Naive thymus-derived CD8-positive, alpha-beta T cell (primary cell): ENCODE measurements around the gene TCTA. TPM values are rescaled to one million over a fixed set of nuclear protein-coding genes. Genes with fewer than 3 reads are reported as not detected.
"Not testable (repeated sequence)": the region's sequence is repeated elsewhere in the genome, so short reads cannot be mapped to it uniquely, and the experiment has no call there.

Source experiments
- ATAC-seq, 2 donors: fragments of 150-1000 bp; cut with Tn5 transposase in 1 of 2; sonication (Bioruptor Pico), chemical (Tn5 transposase) in 1 of 2; 1 replicate in 1 of 2; 2 replicates in 1 of 2; pipeline ENCODE4 v1.10.0; 2021; ENCODE audit warnings: mild to moderate bottlenecking in 2 of 2, moderate library complexity in 2 of 2
- POLR2A ChIA-PET: fragments of 350-600 bp; sonication (Branson Sonifier 250); formaldehyde crosslinking; loops from one replicate; lab custom pipeline; 2021; ENCODE audit warnings: antibody characterized with exemption; lab: Charles Lee
- DNase-seq, 10 donors: peaks; one replicate each; pipeline versions ENCODE4 v3.0.0 to v3.0.0-alpha.2; 2020 to 2022
- H3K27ac Mint-ChIP-seq, 10 donors: one replicate each; pipeline ENCODE4 v1.8.0; 2020 to 2022; ENCODE audit warnings: mild to moderate bottlenecking in 10 of 10, mixed read lengths in 10 of 10, moderate library complexity in 4 of 10, inconsistent platforms in 1 of 10
- H3K27me3 Mint-ChIP-seq, 5 donors: one replicate each; pipeline ENCODE4 v1.8.0; 2021 to 2022; ENCODE audit warnings: mixed read lengths in 5 of 5
- H3K36me3 Mint-ChIP-seq, 3 donors: one replicate each; pipeline ENCODE4 v1.8.0; 2020 to 2022; ENCODE audit warnings: mixed read lengths in 3 of 3, mild to moderate bottlenecking in 2 of 3, inconsistent platforms in 1 of 3
- H3K4me1 Mint-ChIP-seq, 4 donors: one replicate each; pipeline ENCODE4 v1.8.0; 2021 to 2022; ENCODE audit warnings: mixed read lengths in 4 of 4
- H3K4me3 Mint-ChIP-seq, 10 donors: one replicate each; pipeline ENCODE4 v1.8.0; 2020 to 2022; ENCODE audit warnings: mild to moderate bottlenecking in 10 of 10, mixed read lengths in 10 of 10, moderate library complexity in 6 of 10, inconsistent platforms in 1 of 10
- H3K9me3 Mint-ChIP-seq, 9 donors: one replicate each; pipeline ENCODE4 v1.8.0; 2020 to 2022; ENCODE audit warnings: mixed read lengths in 9 of 9, mild to moderate bottlenecking in 3 of 9, inconsistent platforms in 1 of 9, moderate library complexity in 1 of 9
- polyA plus RNA-seq, 3 donors: library from polyadenylated mRNA; unstranded; fragments of 300-500 nt; fragmentation: Illumina TruSeq; gene quantifications; one replicate each; pipeline ENCODE4 v1.2.3, GENCODE V29; 2021
- total RNA-seq, 8 experiments: library from RNA in 2 of 8; stranded (reverse) in 2 of 8; gene quantifications; one replicate each; pipeline ENCODE4 v1.2.3 and lab custom pipeline; 2021 to 2026

Gene TCTA
- total and polyA plus RNA-seq, 5 experiments from 2014 or later = 34.0 to 48.8 (median 37.6) TPM

GRCh38 chr3:49389297-49389696 is 22.9 kb upstream of the TCTA start:
- Mint-ChIP-seq H3K36me3 (peaks cover 0 to 35% (median 0%) of the 10 kb centered on the region in 3 donors), H3K4me1 (peaks cover 19 to 78% (median 65%) of the 10 kb centered on the region in 4 donors), H3K27ac (peak overlapping the region in 3 of 10 donors; percentile 7 to 52 (median 40)), H3K9me3 (no peaks in the 10 kb centered on the region), H3K4me3 (no peak overlapping the region), H3K27me3 (no peaks in the 10 kb centered on the region)
- POLR2A ChIA-PET = interaction anchor here (0.9 kb wide), 2 partner anchors 48 to 49 kb away, joined by 3 to 4 read pairs; partner anchors contain the start of gene USP4
- DNase-seq (no peak), ATAC-seq (no peak)

- POLR2A ChIA-PET = interaction anchor here (0.6 to 1.2 kb wide), 3 partner anchors 12 to 30 kb away, joined by 3 read pairs; no protein-coding TSS in a partner anchor
- H3K4me3 Mint-ChIP-seq, H3K9me3 Mint-ChIP-seq, H3K27me3 Mint-ChIP-seq, DNase-seq, ATAC-seq: not testable (repeated sequence)
- Mint-ChIP-seq H3K36me3 (peaks cover 0 to 53% (median 2%) of the 10 kb centered on the region in 3 donors), H3K4me1 (peaks cover 26 to 77% (median 68%) of the 10 kb centered on the region in 4 donors), H3K27ac (peak overlapping the region in 1 of 10 donors; percentile 27)
Measured at GRCh38 chr3:49391310-49391709, 20.9 kb upstream of the TCTA start.

- Mint-ChIP-seq H3K27ac (peak overlapping the region in 8 of 10 donors; percentile 3 to 89 (median 44)), H3K27me3 (no peaks in the 10 kb centered on the region), H3K36me3 (peaks cover 0 to 67% (median 5%) of the 10 kb centered on the region in 3 donors), H3K9me3 (no peaks in the 10 kb centered on the region), H3K4me1 (peaks cover 31 to 84% (median 72%) of the 10 kb centered on the region in 4 donors), H3K4me3 (peak overlapping the region in 5 of 10 donors; percentile 2 to 37 (median 8))
- no peak for DNase-seq
- POLR2A ChIA-PET = no interaction called here
- peak in 1 of 2 donors; percentile 49 for ATAC-seq
Measured at GRCh38 chr3:49397470-49397869, 14.8 kb upstream of the TCTA start.

GRCh38 chr3:49399461-49399860 is 12.8 kb upstream of the TCTA start:
- POLR2A ChIA-PET = interaction anchor here (1.0 to 1.1 kb wide), 2 partner anchors 10 to 12 kb away, joined by 4 to 8 read pairs; no protein-coding TSS in a partner anchor
- DNase-seq = no peak
- Mint-ChIP-seq H3K9me3 (no peaks in the 10 kb centered on the region), H3K4me3 (peak overlapping the region in 3 of 10 donors; percentile 22 to 37 (median 24)), H3K36me3 (peaks cover 0 to 72% (median 12%) of the 10 kb centered on the region in 3 donors), H3K27ac (peak overlapping the region in 9 of 10 donors; percentile 4 to 60 (median 38)), H3K4me1 (peaks cover 26 to 81% (median 59%) of the 10 kb centered on the region in 4 donors), H3K27me3 (no peaks in the 10 kb centered on the region)
- peak in 1 of 2 donors; percentile 39 for ATAC-seq

GRCh38 chr3:49401766-49402165 is 10.5 kb upstream of the TCTA start:
- no peak overlapping the region for H3K4me3 Mint-ChIP-seq
- H3K4me1 Mint-ChIP-seq = peaks cover 20 to 77% (median 56%) of the 10 kb centered on the region in 4 donors
- no peaks in the 10 kb centered on the region for H3K27me3 Mint-ChIP-seq
- peak overlapping the region in 6 of 10 donors; percentile 12 to 85 (median 60) for H3K27ac Mint-ChIP-seq
- ATAC-seq (no peak), DNase-seq (no peak)
- H3K36me3 Mint-ChIP-seq = peaks cover 0 to 57% (median 10%) of the 10 kb centered on the region in 3 donors
- POLR2A ChIA-PET = interaction anchor here (0.6 kb wide), 2 partner anchors 36 to 623 kb away, joined by 3 read pairs; no protein-coding TSS in a partner anchor
- H3K9me3 Mint-ChIP-seq = no peaks in the 10 kb centered on the region

- peaks cover 21 to 78% (median 56%) of the 10 kb centered on the region in 4 donors for H3K4me1 Mint-ChIP-seq
Measured at GRCh38 chr3:49403891-49404290, 8.3 kb upstream of the TCTA start.

GRCh38 chr3:49405570-49405969 is 6.7 kb upstream of the TCTA start:
- H3K9me3 Mint-ChIP-seq, H3K27me3 Mint-ChIP-seq, DNase-seq, ATAC-seq, POLR2A ChIA-PET: not testable (repeated sequence)
- peaks cover 22 to 79% (median 57%) of the 10 kb centered on the region in 4 donors for H3K4me1 Mint-ChIP-seq
- H3K27ac Mint-ChIP-seq = peak overlapping the region in 9 of 10 donors; percentile 2 to 91 (median 70)
- H3K4me3 Mint-ChIP-seq = peak overlapping the region in 4 of 10 donors; percentile 14 to 52 (median 40)
- H3K36me3 Mint-ChIP-seq = peaks cover 0 to 42% (median 8%) of the 10 kb centered on the region in 3 donors

More at GRCh38 chr3:49403891-49404290, 8.3 kb upstream of the TCTA start:
- peak overlapping the region in 2 of 10 donors; percentile 2 to 45 for H3K4me3 Mint-ChIP-seq
- no peak for ATAC-seq
- H3K9me3 Mint-ChIP-seq = no peaks in the 10 kb centered on the region
- no peak for DNase-seq
- H3K27me3 Mint-ChIP-seq = no peaks in the 10 kb centered on the region
- H3K27ac Mint-ChIP-seq = peak overlapping the region in 1 of 10 donors; percentile 13
- POLR2A ChIA-PET = interaction anchor here (0.6 kb wide), 1 partner anchor 192 kb away, joined by 3 read pairs; no protein-coding TSS in a partner anchor
- peaks cover 0 to 53% (median 10%) of the 10 kb centered on the region in 3 donors for H3K36me3 Mint-ChIP-seq

GRCh38 chr3:49406571-49407565 is 5.4 kb upstream of the TCTA start:
- no peaks in the 10 kb centered on the region for H3K9me3 Mint-ChIP-seq
- H3K27ac Mint-ChIP-seq = peak overlapping the region; percentile 16 to 94 (median 88)
- H3K27me3 Mint-ChIP-seq = no peaks in the 10 kb centered on the region
- POLR2A ChIA-PET = interaction anchor here (0.7 kb wide), 1 partner anchor 934 kb away, joined by 6 read pairs; no protein-coding TSS in a partner anchor
- ATAC-seq (no peak), DNase-seq (no peak)
- H3K4me3 Mint-ChIP-seq = peak overlapping the region in 9 of 10 donors; percentile 24 to 80 (median 64)
- peaks cover 20 to 69% (median 57%) of the 10 kb centered on the region in 4 donors for H3K4me1 Mint-ChIP-seq
- peaks cover 0 to 31% (median 8%) of the 10 kb centered on the region in 3 donors for H3K36me3 Mint-ChIP-seq

GRCh38 chr3:49410066-49410845 is 2.0 kb upstream of the TCTA start:
- H3K4me3 Mint-ChIP-seq = peak overlapping the region; percentile 80 to 95 (median 93)
- POLR2A ChIA-PET = interaction anchor here (0.5 to 4.2 kb wide), 7 partner anchors 11 to 1217 kb away, joined by 3 to 75 read pairs (median 19); partner anchors contain the start of genes NICN1, QRICH1 and USP4
- H3K27ac Mint-ChIP-seq = peak overlapping the region; percentile 59 to 96 (median 94)
- no peak for ATAC-seq
- no peaks in the 10 kb centered on the region for H3K27me3 Mint-ChIP-seq
- DNase-seq = peak in 5 of 10 donors; percentile 18 to 42 (median 36)
- peaks cover 0 to 18% (median 0%) of the 10 kb centered on the region in 3 donors for H3K36me3 Mint-ChIP-seq
- no peaks in the 10 kb centered on the region for H3K9me3 Mint-ChIP-seq
- peaks cover 28 to 84% (median 70%) of the 10 kb centered on the region in 4 donors for H3K4me1 Mint-ChIP-seq

- Mint-ChIP-seq H3K36me3 (peaks cover 0 to 16% (median 0%) of the 10 kb centered on the region in 3 donors), H3K27ac (peak overlapping the region; percentile 59 to 96 (median 94)), H3K9me3 (no peaks in the 10 kb centered on the region), H3K27me3 (no peaks in the 10 kb centered on the region), H3K4me1 (peaks cover 29 to 83% (median 69%) of the 10 kb centered on the region in 4 donors), H3K4me3 (peak overlapping the region; percentile 80 to 95 (median 93))
- no peak for DNase-seq
- POLR2A ChIA-PET = interaction anchor here (0.6 to 4.2 kb wide), 11 partner anchors 10 to 389 kb away, joined by 3 to 75 read pairs (median 11); partner anchors contain the start of genes DAG1, NDUFAF3, NICN1 and QRICH1
- ATAC-seq = no peak
Measured at GRCh38 chr3:49410846-49411534, 1.2 kb upstream of the TCTA start.
